ENCODE data around the gene ERBB2. TPM values are rescaled to one million over a fixed set of nuclear protein-coding genes. Genes with fewer than 3 reads are reported as not detected.

Gene ERBB2
- total RNA-seq, 6 donors from 2014 or later, result 88.6 to 126 (median 112) TPM

GRCh38 chr17:39653316-39653661 lies 46.6 kb upstream of the ERBB2 start:
- WGBS, 2 donors, result 79 to 82% methylated on average over 11 to 12 of the region's 12 CpGs

GRCh38 chr17:39653662-39654331 lies 46.1 kb upstream of the ERBB2 start:
- Histone ChIP-seq H3K27ac (peak overlapping the region in 3 of 4 donors; percentile 48 to 90 (median 78)), H3K27me3 (no peaks in the 10 kb centered on the region), H3K36me3 (peaks cover 0 to 33% (median 17%) of the 10 kb centered on the region in 4 donors), H3K4me3 (peak overlapping the region in 1 of 4 donors; percentile 8), H3K9me3 (no peaks in the 10 kb centered on the region), H3K4me1 (peaks cover 26 to 64% (median 40%) of the 10 kb centered on the region in 4 donors)
- ATAC-seq (ENCODE audit: low FRiP score in 2 of 2), result peak; percentile 71 to 72
- 61 to 63% methylated on average over 12 to 14 of the region's 14 CpGs for WGBS, 2 donors
- TF ChIP-seq POLR2AphosphoS5 (IDR thresholded peaks at IDR 0.05), result no peak
- TF ChIP-seq, protein P1, sequence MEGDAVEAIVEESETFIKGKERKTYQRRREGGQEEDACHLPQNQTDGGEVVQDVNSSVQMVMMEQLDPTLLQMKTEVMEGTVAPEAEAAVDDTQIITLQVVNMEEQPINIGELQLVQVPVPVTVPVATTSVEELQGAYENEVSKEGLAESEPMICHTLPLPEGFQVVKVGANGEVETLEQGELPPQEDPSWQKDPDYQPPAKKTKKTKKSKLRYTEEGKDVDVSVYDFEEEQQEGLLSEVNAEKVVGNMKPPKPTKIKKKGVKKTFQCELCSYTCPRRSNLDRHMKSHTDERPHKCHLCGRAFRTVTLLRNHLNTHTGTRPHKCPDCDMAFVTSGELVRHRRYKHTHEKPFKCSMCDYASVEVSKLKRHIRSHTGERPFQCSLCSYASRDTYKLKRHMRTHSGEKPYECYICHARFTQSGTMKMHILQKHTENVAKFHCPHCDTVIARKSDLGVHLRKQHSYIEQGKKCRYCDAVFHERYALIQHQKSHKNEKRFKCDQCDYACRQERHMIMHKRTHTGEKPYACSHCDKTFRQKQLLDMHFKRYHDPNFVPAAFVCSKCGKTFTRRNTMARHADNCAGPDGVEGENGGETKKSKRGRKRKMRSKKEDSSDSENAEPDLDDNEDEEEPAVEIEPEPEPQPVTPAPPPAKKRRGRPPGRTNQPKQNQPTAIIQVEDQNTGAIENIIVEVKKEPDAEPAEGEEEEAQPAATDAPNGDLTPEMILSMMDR (IDR thresholded peaks at IDR 0.05), result peak; percentile 59 to 86 (median 74)
- peak in 1 of 2 donors; percentile 60 for DNase-seq

More at GRCh38 chr17:39653316-39653661, 46.6 kb upstream of the ERBB2 start:
- DNase-seq, result no peak
- Histone ChIP-seq H3K4me3 (no peak overlapping the region), H3K36me3 (peaks cover 0 to 28% (median 14%) of the 10 kb centered on the region in 4 donors), H3K4me1 (peaks cover 21 to 59% (median 35%) of the 10 kb centered on the region in 4 donors), H3K27me3 (no peaks in the 10 kb centered on the region), H3K9me3 (no peaks in the 10 kb centered on the region), H3K27ac (peak overlapping the region in 3 of 4 donors; percentile 48 to 90 (median 78))
- ATAC-seq (ENCODE audit: low FRiP score in 2 of 2), result peak in 1 of 2 donors; percentile 11
- TF ChIP-seq EP300 (IDR thresholded peaks at IDR 0.05) (no peak), POLR2A (IDR thresholded peaks at IDR 0.05) (no peak), POLR2AphosphoS5 (IDR thresholded peaks at IDR 0.05) (no peak)
- TF ChIP-seq, protein P1 (IDR thresholded peaks at IDR 0.05), result no peak

GRCh38 chr17:39655105-39655504 lies 44.8 kb upstream of the ERBB2 start:
- TF ChIP-seq EP300 (IDR thresholded peaks at IDR 0.05) (no peak), POLR2A (IDR thresholded peaks at IDR 0.05) (no peak), POLR2AphosphoS5 (IDR thresholded peaks at IDR 0.05) (no peak)
- TF ChIP-seq, protein P1 (IDR thresholded peaks at IDR 0.05), result no peak
- Histone ChIP-seq H3K4me3 (no peak overlapping the region), H3K36me3 (peaks cover 0 to 45% (median 25%) of the 10 kb centered on the region in 4 donors), H3K27ac (peak overlapping the region in 2 of 4 donors; percentile 78 to 90), H3K4me1 (peaks cover 39 to 73% (median 52%) of the 10 kb centered on the region in 4 donors), H3K9me3 (no peaks in the 10 kb centered on the region), H3K27me3 (no peaks in the 10 kb centered on the region)
- DNase-seq, result no peak
- WGBS, 2 donors, result 80 to 84% methylated on average over 2 of the region's 2 CpGs
- ATAC-seq (ENCODE audit: low FRiP score in 2 of 2), result no peak

- DNase-seq (no peak), ATAC-seq (ENCODE audit: low FRiP score in 2 of 2) (no peak)
- H3K27ac ChIP-seq, result peak overlapping the region; percentile 77 to 91 (median 88)
- 91 to 96% methylated on average over 6 to 9 of the region's 11 CpGs for WGBS, 2 donors
- H3K4me3 ChIP-seq, result peak overlapping the region in 1 of 4 donors; percentile 8
- H3K36me3 ChIP-seq, result peaks cover 5 to 73% (median 43%) of the 10 kb centered on the region in 4 donors
- H3K27me3 ChIP-seq, result no peaks in the 10 kb centered on the region
- no peak for TF ChIP-seq POLR2A (IDR thresholded peaks at IDR 0.05)
- TF ChIP-seq, protein P1 (IDR thresholded peaks at IDR 0.05), result no peak
- H3K4me1 ChIP-seq, result peaks cover 50 to 82% (median 74%) of the 10 kb centered on the region in 4 donors
- H3K9me3 ChIP-seq, result no peaks in the 10 kb centered on the region
Observed at GRCh38 chr17:39658346-39658745, 41.5 kb upstream of the ERBB2 start.

Measured in upper lobe of left lung (tissue), 6 donors.